ENCODE measurements around the gene MAP1LC3A. TPM values are rescaled to one million over a fixed set of nuclear protein-coding genes. Genes with fewer than 3 reads are reported as not detected.

MAP1LC3A gene
- total RNA-seq, 3 donors from 2014 or later: 30.6 to 61.6 (median 47.8) TPM

GRCh38 chr20:34536798-34537394, 21.6 kb upstream of the MAP1LC3A start:
- intact Hi-C loops (cut with DNase I, micrococcal nuclease): no loop called here
- Histone ChIP-seq H3K4me1 (ENCODE audit: low read depth) (no peaks in the 10 kb centered on the region), H3K36me3 (ENCODE audit: low read depth) (peaks cover 23% of the 10 kb centered on the region), H3K4me3 (no peak overlapping the region), H3K9me3 (no peaks in the 10 kb centered on the region)
- DNase-seq: peak; percentile 58 to 80 (median 70)
- ATAC-seq: peak; percentile 69
- no peak for TF ChIP-seq CTCF (IDR thresholded peaks at IDR 0.05)

GRCh38 chr20:34537651-34538050, 20.9 kb upstream of the MAP1LC3A start:
- ATAC-seq (no peak), DNase-seq (peak in 2 of 3 donors; percentile 22 to 46)
- no peak overlapping the region for H3K4me3 ChIP-seq
- no peaks in the 10 kb centered on the region for H3K4me1 ChIP-seq (ENCODE audit: low read depth)
- H3K9me3 ChIP-seq: no peaks in the 10 kb centered on the region
- peaks cover 23% of the 10 kb centered on the region for H3K36me3 ChIP-seq (ENCODE audit: low read depth)
- no peak for TF ChIP-seq CTCF (IDR thresholded peaks at IDR 0.05)
- intact Hi-C loops (cut with DNase I, micrococcal nuclease): no loop called here

- intact Hi-C loops (cut with DNase I, micrococcal nuclease): no loop called here
- DNase-seq: peak; percentile 50 to 71 (median 65)
- peaks cover 5% of the 10 kb centered on the region for H3K4me1 ChIP-seq (ENCODE audit: low read depth)
- ATAC-seq: peak; percentile 69
- H3K4me3 ChIP-seq: no peak overlapping the region
- H3K36me3 ChIP-seq (ENCODE audit: low read depth): peaks cover 23% of the 10 kb centered on the region
- peak; percentile 83 for TF ChIP-seq CTCF (IDR thresholded peaks at IDR 0.05)
- no peaks in the 10 kb centered on the region for H3K9me3 ChIP-seq
Measured at GRCh38 chr20:34538671-34539123, 19.8 kb upstream of the MAP1LC3A start.

- peaks cover 12% of the 10 kb centered on the region for H3K4me1 ChIP-seq (ENCODE audit: low read depth)
- H3K4me3 ChIP-seq: no peak overlapping the region
- no peaks in the 10 kb centered on the region for H3K9me3 ChIP-seq
- DNase-seq (peak in 2 of 3 donors; percentile 8 to 13), ATAC-seq (no peak)
- peaks cover 17% of the 10 kb centered on the region for H3K36me3 ChIP-seq (ENCODE audit: low read depth)
- TF ChIP-seq CTCF (IDR thresholded peaks at IDR 0.05): no peak
- intact Hi-C loops (cut with DNase I, micrococcal nuclease): no loop called here
Measured at GRCh38 chr20:34539756-34540155, 18.8 kb upstream of the MAP1LC3A start.

GRCh38 chr20:34540596-34541263, 17.8 kb upstream of the MAP1LC3A start:
- Histone ChIP-seq H3K36me3 (ENCODE audit: low read depth) (peaks cover 8% of the 10 kb centered on the region), H3K9me3 (no peaks in the 10 kb centered on the region), H3K4me1 (ENCODE audit: low read depth) (peaks cover 12% of the 10 kb centered on the region), H3K4me3 (no peak overlapping the region)
- TF ChIP-seq CTCF (IDR thresholded peaks at IDR 0.05): no peak
- DNase-seq (peak in 2 of 3 donors; percentile 20 to 34), ATAC-seq (no peak)
- intact Hi-C loops (cut with DNase I, micrococcal nuclease): no loop called here

Measured in mucosa of descending colon (tissue), 3 donors.